Measurements from ENCODE around the gene MXRA5. TPM values are rescaled to one million over a fixed set of nuclear protein-coding genes. Genes with fewer than 3 reads are reported as not detected.
"Not testable (repeated sequence)": the region's sequence is repeated elsewhere in the genome, so short reads cannot be mapped to it uniquely, and the experiment has no call there.

The MXRA5 gene
- total and polyA plus RNA-seq, 10 donors: 0.28 to 13.6 (median 7.2) TPM

GRCh38 chrX:3286196-3286945, 60.1 kb downstream of the MXRA5 start:
- no peak for DNase-seq
- Histone ChIP-seq H3K27me3 (replicated peaks in 1 of 7) (no peaks in the 10 kb centered on the region), H3K4me1 (no peaks in the 10 kb centered on the region), H3K36me3 (no peaks in the 10 kb centered on the region), H3K4me3 (no peak overlapping the region), H3K27ac (no peak overlapping the region), H3K9me3 (no peaks in the 10 kb centered on the region)
- TF ChIP-seq POLR2AphosphoS5 (IDR thresholded peaks at IDR 0.05) (no peak), POLR2A (IDR thresholded peaks at IDR 0.05) (no peak)
- TF ChIP-seq, protein P1, sequence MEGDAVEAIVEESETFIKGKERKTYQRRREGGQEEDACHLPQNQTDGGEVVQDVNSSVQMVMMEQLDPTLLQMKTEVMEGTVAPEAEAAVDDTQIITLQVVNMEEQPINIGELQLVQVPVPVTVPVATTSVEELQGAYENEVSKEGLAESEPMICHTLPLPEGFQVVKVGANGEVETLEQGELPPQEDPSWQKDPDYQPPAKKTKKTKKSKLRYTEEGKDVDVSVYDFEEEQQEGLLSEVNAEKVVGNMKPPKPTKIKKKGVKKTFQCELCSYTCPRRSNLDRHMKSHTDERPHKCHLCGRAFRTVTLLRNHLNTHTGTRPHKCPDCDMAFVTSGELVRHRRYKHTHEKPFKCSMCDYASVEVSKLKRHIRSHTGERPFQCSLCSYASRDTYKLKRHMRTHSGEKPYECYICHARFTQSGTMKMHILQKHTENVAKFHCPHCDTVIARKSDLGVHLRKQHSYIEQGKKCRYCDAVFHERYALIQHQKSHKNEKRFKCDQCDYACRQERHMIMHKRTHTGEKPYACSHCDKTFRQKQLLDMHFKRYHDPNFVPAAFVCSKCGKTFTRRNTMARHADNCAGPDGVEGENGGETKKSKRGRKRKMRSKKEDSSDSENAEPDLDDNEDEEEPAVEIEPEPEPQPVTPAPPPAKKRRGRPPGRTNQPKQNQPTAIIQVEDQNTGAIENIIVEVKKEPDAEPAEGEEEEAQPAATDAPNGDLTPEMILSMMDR (IDR thresholded peaks at IDR 0.05 in 8 of 11, conservative IDR thresholded peaks at IDR 0.05 in 3 of 11): no peak
- 67 to 78% (median 71%) methylated on average over 12 to 14 of the region's 14 CpGs for WGBS, 5 donors
- intact Hi-C loops (cut with DNase I; ENCODE audit: low total_unique reads): no loop called here

- intact Hi-C loops (cut with DNase I; ENCODE audit: low total_unique reads): no loop called here
- no peak for DNase-seq
- Histone ChIP-seq H3K4me3 (no peak overlapping the region), H3K27me3 (replicated peaks in 1 of 7) (no peaks in the 10 kb centered on the region), H3K36me3 (no peaks in the 10 kb centered on the region), H3K4me1 (no peaks in the 10 kb centered on the region), H3K9me3 (peaks cover 0 to 20% (median 9%) of the 10 kb centered on the region in 8 donors), H3K27ac (no peak overlapping the region)
- TF ChIP-seq POLR2A (IDR thresholded peaks at IDR 0.05) (no peak), POLR2AphosphoS5 (IDR thresholded peaks at IDR 0.05) (no peak)
- TF ChIP-seq, protein P1 (IDR thresholded peaks at IDR 0.05 in 8 of 11, conservative IDR thresholded peaks at IDR 0.05 in 3 of 11): no peak
- 47 to 100% (median 78%) methylated on average over 1 of the region's 1 CpG for WGBS, 5 donors
Measured at GRCh38 chrX:3280706-3281105, 65.7 kb downstream of the MXRA5 start.

DNA sequence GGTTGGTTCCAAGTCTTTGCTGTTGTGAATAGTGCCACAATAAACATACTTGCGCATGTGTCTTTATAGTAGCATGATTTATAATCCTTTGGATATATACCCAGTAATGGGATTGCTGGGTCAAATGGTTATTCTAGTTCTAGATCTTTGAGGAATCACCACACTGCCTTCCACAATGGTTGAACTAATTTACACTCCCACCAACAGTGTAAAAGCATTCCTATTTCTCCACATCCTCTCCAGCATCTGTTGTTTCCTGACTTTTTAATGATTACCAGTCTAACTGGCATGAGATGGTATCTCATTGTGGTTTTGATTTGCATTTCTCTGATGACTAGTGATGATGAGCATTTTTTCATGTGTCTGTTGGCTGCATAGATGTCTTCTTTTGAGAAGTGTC, 72.8 kb downstream of the MXRA5 start:
- 92 to 100% (median 95%) methylated on average over 1 of the region's 1 CpG for WGBS, 5 donors
- H3K27me3 ChIP-seq (replicated peaks in 1 of 7); intact Hi-C loops (cut with DNase I; ENCODE audit: low total_unique reads); H3K27ac ChIP-seq; DNase-seq; H3K36me3 ChIP-seq; H3K4me3 ChIP-seq; H3K4me1 ChIP-seq: not testable (repeated sequence)
- peaks cover 0 to 13% (median 0%) of the 10 kb centered on the region in 8 donors for H3K9me3 ChIP-seq

DNA sequence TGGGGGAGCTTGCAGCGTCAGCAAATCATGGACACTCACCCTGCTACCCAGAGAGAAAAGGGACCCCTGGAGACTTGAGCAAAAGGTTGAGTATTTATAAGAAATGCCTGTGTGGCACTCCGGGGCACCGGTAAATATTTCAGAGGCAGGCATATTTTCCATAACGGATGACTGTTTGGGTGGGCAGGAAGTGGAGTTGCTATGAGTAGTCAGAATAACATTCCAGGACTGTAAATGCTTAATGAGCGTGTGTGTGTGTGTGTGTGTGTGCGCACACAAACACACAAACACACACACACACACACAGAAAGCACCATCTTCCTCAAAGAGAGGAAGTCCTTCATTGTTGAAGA, 74.6 kb downstream of the MXRA5 start:
- no peaks in the 10 kb centered on the region for H3K4me1 ChIP-seq
- H3K36me3 ChIP-seq: no peaks in the 10 kb centered on the region
- intact Hi-C loops (cut with DNase I; ENCODE audit: low total_unique reads): no loop called here
- WGBS, 5 donors: 11 to 35% (median 17%) methylated on average over 6 of the region's 6 CpGs
- peak overlapping the region in 3 of 8 donors; percentile 9 to 45 (median 9) for H3K4me3 ChIP-seq
- H3K27ac ChIP-seq: peak overlapping the region in 4 of 8 donors; percentile 18 to 41 (median 34)
- H3K27me3 ChIP-seq (replicated peaks in 1 of 7): no peaks in the 10 kb centered on the region
- no peak for TF ChIP-seq POLR2A (IDR thresholded peaks at IDR 0.05)
- TF ChIP-seq, protein P1 (IDR thresholded peaks at IDR 0.05 in 8 of 11, conservative IDR thresholded peaks at IDR 0.05 in 3 of 11): no peak
- TF ChIP-seq POLR2AphosphoS5 (IDR thresholded peaks at IDR 0.05): no peak
- DNase-seq: no peak
- H3K9me3 ChIP-seq: peaks cover 0 to 13% (median 0%) of the 10 kb centered on the region in 8 donors

All from spleen (tissue), 11 donors.